A549 (cell line): ENCODE measurements around the gene SPATA25.

Experiments used
- CTCF ChIP-seq: fragments of >200 bp; sonication (Bioruptor Twin); formaldehyde crosslinking; IDR thresholded peaks from 3 replicates; pipeline ENCODE4 v1.5.1; 2016
- MYC ChIP-seq: IDR thresholded peaks from 2 replicates; pipeline ENCODE4 v1.6.1; 2012; ENCODE audit warnings: mild to moderate bottlenecking, inconsistent platforms, low read length, improper control_type of control experiment, borderline replicate concordance
- TF ChIP-seq, protein P1 (sequence below): IDR thresholded peaks from 2 replicates; pipeline ENCODE4 v1.6.1; 2012

DNA sequence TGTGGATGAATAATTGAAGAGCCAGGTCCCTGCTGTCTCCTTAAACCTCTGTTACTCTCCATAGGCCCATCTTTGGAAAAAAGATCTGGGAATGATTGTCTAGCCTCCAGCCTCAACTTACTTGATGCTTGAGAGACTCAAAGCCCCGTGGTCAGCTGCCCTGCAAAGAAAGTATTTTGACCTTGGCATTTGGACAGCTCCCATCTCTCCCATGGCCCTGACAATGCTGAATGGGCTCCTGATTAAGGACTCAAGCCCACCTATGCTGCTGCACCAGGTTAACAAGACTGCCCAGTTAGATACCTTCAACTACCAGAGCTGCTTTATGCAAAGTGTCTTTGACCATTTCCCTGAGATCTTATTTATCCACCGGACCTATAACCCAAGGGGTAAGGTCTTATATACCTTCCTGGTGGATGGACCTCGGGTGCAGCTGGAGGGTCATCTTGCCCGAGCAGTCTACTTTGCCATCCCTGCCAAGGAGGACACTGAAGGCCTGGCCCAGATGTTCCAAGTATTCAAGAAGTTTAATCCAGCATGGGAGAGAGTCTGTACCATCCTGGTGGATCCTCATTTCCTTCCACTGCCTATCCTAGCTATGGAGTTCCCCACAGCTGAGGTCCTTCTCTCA, 4.8 kb downstream of the SPATA25 start:
- TF ChIP-seq CTCF (no peak), MYC (no peak)
- TF ChIP-seq, protein P1, sequence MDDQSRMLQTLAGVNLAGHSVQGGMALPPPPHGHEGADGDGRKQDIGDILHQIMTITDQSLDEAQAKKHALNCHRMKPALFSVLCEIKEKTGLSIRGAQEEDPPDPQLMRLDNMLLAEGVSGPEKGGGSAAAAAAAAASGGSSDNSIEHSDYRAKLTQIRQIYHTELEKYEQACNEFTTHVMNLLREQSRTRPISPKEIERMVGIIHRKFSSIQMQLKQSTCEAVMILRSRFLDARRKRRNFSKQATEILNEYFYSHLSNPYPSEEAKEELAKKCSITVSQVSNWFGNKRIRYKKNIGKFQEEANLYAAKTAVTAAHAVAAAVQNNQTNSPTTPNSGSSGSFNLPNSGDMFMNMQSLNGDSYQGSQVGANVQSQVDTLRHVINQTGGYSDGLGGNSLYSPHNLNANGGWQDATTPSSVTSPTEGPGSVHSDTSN: no peak
